DMS153 (cell line): ENCODE data around the gene TMEM191C.
"Not testable (repeated sequence)": the region's sequence is repeated elsewhere in the genome, so short reads cannot be mapped to it uniquely, and the experiment has no call there.

Experiments
- DNase-seq: peaks from one replicate; lab custom pipeline; 2025; lab: John Stamatoyannopoulos, UW

The TMEM191C gene

DNA sequence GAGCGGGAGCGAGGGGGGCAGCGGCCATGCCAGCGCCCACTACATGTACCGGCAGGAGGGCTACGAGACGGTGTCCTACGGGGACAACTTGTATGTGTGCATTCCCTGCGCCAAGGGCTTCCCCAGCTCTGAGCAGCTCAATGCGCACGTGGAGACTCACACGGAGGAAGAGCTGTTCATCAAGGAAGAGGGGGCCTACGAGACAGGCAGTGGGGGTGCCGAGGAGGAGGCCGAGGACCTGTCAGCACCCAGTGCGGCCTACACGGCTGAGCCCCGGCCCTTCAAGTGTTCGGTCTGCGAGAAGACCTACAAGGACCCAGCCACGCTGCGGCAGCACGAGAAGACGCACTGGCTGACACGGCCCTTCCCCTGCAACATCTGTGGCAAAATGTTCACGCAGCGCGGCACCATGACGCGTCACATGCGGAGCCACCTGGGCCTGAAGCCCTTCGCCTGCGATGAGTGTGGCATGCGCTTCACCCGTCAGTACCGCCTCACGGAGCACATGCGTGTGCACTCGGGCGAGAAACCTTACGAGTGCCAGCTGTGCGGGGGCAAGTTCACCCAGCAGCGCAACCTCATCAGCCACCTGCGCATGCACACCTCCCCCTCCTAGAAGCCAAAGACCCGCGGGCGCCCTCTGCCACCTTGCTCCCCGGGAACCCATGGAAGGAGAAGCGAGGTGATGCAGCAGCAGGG, 20.9 kb upstream of the TMEM191C start:
- DNase-seq, result no peak

- no peak for DNase-seq
Observed at GRCh38 chr22:21446827-21447690, 20.1 kb upstream of the TMEM191C start.

DNA sequence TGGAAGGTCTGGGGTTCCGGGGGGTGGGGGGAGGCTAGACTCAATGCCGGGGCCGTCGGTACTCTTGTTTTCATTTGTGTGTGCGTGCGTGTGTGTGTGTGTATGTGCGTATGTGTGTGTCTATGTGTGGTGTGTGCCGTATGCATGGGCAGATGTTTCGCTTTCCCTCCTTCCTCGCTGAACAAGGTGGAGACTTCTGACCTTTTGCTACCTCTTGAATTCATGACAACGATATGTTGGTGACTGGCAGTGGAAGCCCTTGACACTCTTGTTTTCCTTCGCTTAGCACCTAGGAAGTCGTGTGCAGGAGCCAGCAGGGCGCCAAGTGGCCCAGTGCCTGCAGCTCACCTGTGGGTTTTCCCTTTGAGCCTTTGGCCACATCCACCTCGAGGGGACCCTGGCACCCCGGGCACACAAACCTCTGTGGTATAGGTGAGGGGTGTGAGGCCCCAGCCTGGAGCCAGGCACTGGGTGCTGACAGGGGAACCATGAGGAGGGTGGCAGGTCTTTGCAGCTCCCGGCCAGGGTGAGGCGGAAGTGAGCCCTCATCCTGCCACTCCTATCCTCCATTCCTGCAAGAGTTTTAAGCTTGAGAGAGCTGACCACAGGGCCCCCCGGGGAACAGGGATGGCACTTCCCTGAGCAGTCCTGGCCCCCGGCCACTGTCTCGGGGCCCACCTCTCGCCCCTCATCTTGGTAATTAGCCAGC, 19.3 kb upstream of the TMEM191C start:
- no peak for DNase-seq

DNA sequence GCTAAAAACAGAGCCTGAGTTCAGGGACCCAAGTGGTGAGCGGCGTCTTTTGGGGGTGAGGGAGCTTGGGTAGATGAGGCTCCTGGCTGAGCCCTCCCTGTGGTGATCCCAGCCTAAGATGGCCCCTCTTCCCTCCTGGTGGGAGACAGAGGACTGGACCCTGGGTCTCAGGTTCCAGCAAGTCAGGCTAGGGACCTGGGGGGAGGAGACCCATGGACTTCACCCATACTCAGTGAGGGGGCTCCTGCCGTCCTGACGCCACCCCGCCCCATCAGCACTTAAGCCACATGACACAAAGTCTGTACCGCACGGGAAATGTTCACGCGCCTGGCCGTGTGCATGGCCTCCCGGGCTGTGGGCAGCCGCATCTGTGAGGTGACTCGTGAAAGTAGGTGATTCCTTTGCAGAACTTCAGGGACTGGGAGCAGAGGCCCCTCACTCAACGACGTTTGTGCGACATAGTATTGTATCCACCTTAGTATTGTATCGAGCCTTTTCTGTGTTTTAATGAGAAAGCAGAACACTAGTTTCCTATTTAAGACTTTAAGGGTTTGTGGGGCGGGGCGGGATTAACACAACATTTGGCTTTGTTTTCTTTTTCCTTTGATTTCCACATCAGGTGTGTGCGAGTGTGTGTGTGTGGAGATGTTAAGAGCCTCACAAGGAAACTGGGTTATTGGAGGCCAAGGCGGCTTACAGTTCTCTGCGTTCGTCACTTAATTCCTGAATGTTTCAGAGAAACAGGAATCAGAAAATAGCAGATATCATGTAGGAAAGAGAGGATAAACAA, 18.4 kb upstream of the TMEM191C start:
- DNase-seq, result no peak

DNA sequence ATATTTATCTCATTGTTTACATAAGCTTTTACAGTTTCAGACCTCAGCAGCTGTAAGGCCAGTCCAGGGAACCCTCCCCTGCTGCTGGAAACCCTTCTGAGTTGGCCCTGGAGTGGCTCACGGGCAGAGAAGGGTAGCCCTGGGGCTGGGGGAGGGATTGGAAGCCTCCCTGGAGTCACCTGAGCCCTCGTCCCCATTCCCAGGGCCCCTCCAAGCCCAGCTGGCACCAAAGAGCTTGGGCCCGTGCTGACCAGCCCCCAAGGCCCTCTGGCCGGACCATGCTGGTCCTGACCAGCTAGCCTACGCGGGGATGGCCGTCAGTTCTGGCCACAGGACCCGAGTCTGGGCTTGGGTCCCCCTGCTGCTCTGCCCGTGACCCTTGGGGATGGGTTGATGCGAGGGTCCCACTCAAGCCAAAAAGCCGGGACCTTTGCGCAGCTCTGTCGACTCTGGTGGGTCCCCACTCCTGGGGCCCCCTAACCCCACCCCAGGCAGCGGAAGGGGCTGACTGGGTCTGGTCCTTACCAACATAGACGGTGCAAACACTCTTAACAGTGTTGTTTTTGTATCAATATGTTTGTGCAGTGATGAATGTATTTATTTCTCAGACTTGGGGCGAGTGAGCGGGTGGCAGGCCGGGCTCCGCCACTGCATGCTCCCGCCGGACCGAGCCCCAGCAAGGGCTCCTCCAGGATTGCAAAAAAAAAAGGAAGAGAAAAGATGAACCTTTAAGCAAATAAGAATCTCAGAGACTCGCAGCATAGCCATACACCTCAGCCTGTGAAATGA, 17.5 kb upstream of the TMEM191C start:
- DNase-seq, result no peak

DNA sequence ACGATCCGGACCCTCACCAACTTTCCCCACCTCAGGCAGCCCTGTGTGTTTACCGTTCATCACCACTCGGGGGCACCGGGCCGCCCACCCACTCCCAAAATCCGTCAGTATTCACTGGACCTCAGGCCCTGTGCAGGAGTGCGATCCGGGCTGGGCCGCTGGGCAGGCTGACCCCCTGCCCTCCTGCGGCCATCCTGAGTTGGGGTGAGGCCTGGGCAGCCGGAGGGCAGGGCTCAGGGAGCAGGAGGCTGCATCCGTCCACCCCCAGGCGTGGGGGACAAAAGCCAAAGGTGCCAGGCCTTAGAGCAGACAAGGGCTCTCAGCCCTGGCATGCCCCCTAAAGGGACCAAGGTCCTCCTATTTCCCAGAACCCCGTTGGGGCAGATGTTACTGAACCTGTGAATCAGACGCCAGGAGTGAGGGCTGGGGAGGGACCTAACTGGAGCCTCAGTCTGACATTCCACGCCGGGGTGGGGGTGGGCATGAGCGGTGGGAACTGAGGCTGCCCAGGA, 16.8 kb upstream of the TMEM191C start:
- no peak for DNase-seq

DNA sequence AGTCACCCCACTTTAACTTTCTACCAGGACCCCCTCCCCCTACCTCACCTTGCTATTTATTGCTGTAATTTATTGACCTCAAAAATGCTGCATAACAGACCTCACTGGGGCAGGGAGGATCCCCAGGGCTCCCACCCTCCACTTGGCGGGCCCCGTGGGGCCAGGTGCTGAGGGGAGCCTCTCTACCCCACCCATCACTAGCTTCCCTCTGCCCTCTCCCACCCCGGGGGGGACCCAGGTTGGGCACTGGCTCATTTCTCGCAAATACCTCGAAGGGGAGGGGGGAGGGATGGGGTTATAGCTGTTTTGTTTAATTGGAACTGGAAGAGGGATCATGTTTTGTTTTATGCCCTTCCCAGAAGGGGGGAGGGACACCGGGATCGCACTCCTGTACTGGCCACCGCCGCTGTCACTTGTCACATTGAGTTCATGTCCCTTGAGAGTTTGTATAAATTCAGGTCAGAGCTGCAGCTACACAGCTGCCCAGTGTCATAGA, 16.3 kb upstream of the TMEM191C start:
- DNase-seq, result no peak

- no peak for DNase-seq
Observed at GRCh38 chr22:21451545-21452520, 15.4 kb upstream of the TMEM191C start.

DNA sequence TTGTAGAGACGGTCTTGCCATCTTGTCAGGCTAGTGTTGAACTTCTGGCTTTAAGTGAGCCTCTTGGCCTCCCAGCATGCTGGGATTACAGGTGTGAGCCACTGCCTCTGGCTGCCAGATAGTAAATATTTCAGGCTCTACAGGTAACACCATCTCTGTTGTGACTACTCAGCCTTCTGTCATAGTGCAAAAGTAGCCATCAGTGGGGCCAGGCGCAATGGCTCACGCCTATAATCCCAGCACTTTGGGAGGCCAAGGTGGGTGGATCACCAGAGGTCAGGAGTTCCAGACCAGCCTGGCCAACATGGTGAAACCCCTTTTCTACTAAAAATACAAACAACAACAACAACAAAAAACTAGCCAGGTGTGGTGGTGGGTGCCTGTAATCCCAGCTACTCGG, 14.5 kb upstream of the TMEM191C start:
- not testable (repeated sequence) for DNase-seq

GRCh38 chr22:21454998-21455333, 12.2 kb upstream of the TMEM191C start:
- DNase-seq, result not testable (repeated sequence)

GRCh38 chr22:21455334-21456089, 11.7 kb upstream of the TMEM191C start:
- no peak for DNase-seq

DNA sequence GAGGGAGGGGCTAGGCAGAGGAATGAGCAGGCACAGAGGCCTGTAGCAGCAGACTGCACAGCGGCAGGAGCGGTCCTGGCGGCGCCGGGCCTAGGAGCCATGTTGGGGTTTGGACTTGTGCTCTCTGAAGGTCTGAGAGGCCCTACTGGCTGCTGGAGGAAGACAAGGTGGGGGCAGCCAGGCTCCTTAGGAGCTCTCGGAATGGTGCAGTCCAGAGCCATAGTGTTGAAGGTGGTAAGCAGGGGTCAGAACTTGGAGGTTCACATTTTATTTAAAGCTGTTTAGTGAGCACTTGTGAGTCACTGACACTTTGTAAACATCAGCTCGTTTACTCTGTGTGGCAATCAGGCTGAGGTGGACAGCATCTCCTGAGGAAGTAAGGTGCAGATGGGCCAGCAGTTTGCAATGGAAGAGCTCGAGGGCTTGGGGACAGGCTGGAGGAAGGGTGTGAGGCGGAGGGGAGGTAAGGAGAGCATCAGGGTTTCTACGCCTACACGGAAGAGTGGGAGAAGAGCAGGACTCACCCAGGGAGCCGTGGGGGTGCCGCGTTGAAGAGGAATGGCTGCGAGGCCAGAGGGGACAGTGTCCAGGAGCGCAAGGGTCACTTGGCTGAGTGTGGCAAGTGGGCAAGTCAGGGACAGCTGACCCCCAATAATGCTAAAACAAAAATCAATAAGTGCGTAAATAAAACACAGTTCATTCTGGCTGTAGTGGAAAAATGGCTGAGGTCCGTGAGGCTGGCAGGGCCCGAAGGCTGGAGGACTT, 10.0 kb upstream of the TMEM191C start:
- no peak for DNase-seq

- not testable (repeated sequence) for DNase-seq
Observed at GRCh38 chr22:21462672-21463071, 4.5 kb upstream of the TMEM191C start.

GRCh38 chr22:21468194-21469096, 1.3 kb downstream of the TMEM191C start:
- DNase-seq, result not testable (repeated sequence)

- not testable (repeated sequence) for DNase-seq
Observed at GRCh38 chr22:21469097-21469994, 2.2 kb downstream of the TMEM191C start.

DNA sequence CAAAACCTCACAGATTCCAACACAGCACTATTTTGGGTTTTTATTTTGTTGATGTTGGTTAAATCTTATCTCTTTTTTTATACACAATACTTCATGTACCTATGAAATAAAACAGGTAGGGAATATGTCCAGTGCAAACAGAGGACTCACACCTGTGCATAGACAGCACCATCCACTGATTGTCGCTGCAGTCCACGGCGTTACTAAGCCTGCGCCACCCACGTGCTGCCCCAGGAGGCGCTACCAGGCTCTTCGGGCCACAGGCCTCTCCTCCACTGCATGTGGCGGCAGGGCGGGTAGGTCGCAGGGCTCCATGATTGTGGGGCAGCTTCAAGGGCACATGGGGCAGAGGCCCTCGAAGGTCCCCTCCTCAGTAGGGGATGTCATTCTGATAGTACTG, 5.8 kb downstream of the TMEM191C start:
- not testable (repeated sequence) for DNase-seq
